ENCODE measurements around the gene ASB14.

ASB14 gene

GRCh38 chr3:57261929-57262328 is 30.6 kb downstream of the ASB14 start:
- Histone ChIP-seq H4K8ac (ENCODE audit: low read depth, low read length) (no peak overlapping the region), H3K4me3 (ENCODE audit: low read depth, low read length) (no peak overlapping the region), H3K4ac (ENCODE audit: low read depth, low read length) (no peak overlapping the region), H2AFZ (ENCODE audit: insufficient read depth, low read length, poor library complexity) (no peak overlapping the region), H4K12ac (ENCODE audit: low read depth, low read length) (no peak overlapping the region), H3K27me3 (ENCODE audit: insufficient read depth, low read length) (no peaks in the 10 kb centered on the region), H3K27ac (ENCODE audit: low read depth, low read length) (no peak overlapping the region), H3K18ac (ENCODE audit: low read length) (no peak overlapping the region), H3K4me1 (ENCODE audit: control insufficient read depth in 1 of 2, insufficient read depth in 2 of 2, low read length in 2 of 2) (no peaks in the 10 kb centered on the region), H2BK120ac (ENCODE audit: insufficient read depth, low read length, poor library complexity) (no peak overlapping the region), H3K14ac (ENCODE audit: low read length) (no peak overlapping the region), H2BK12ac (ENCODE audit: low read length) (no peak overlapping the region), H2BK5ac (ENCODE audit: low read depth, low read length, poor library complexity) (no peak overlapping the region), H3K23ac (ENCODE audit: low read length) (no peak overlapping the region), H3K79me2 (ENCODE audit: control insufficient read depth, insufficient read depth, low read length, poor library complexity) (no peaks in the 10 kb centered on the region), H4K91ac (ENCODE audit: low read depth, low read length) (no peak overlapping the region), H2AK5ac (ENCODE audit: low read length) (no peak overlapping the region), H3K36me3 (ENCODE audit: control insufficient read depth in 1 of 2, insufficient read depth in 2 of 2, low read length in 2 of 2) (peaks cover 7 to 13% of the 10 kb centered on the region in 2 experiments), H3K79me1 (ENCODE audit: low read length) (no peaks in the 10 kb centered on the region), H3K9me3 (ENCODE audit: insufficient read depth, low read depth, low read length) (no peaks in the 10 kb centered on the region), H3K9ac (ENCODE audit: low read length) (no peak overlapping the region), H3K4me2 (ENCODE audit: low read length) (no peak overlapping the region)
- WGBS (ENCODE audit: extremely low coverage, insufficient coverage, insufficient read length): no CpG with 5 or more reads among the region's 3 CpGs
- DNase-seq: no peak

GRCh38 chr3:57261119-57261518 is 31.4 kb downstream of the ASB14 start:
- Histone ChIP-seq H4K91ac (ENCODE audit: low read depth, low read length) (no peak overlapping the region), H2AK5ac (ENCODE audit: low read length) (no peak overlapping the region), H3K27me3 (ENCODE audit: insufficient read depth, low read length) (no peaks in the 10 kb centered on the region), H4K12ac (ENCODE audit: low read depth, low read length) (no peak overlapping the region), H3K18ac (ENCODE audit: low read length) (no peak overlapping the region), H3K4me3 (ENCODE audit: low read depth, low read length) (no peak overlapping the region), H3K9ac (ENCODE audit: low read length) (no peak overlapping the region), H2BK120ac (ENCODE audit: insufficient read depth, low read length, poor library complexity) (no peak overlapping the region), H3K36me3 (ENCODE audit: control insufficient read depth in 1 of 2, insufficient read depth in 2 of 2, low read length in 2 of 2) (peaks cover 7 to 14% of the 10 kb centered on the region in 2 experiments), H3K4me2 (ENCODE audit: low read length) (no peak overlapping the region), H3K4ac (ENCODE audit: low read depth, low read length) (no peak overlapping the region), H2AFZ (ENCODE audit: insufficient read depth, low read length, poor library complexity) (no peak overlapping the region), H4K8ac (ENCODE audit: low read depth, low read length) (no peak overlapping the region), H3K4me1 (ENCODE audit: control insufficient read depth in 1 of 2, insufficient read depth in 2 of 2, low read length in 2 of 2) (no peaks in the 10 kb centered on the region), H3K27ac (ENCODE audit: low read depth, low read length) (no peak overlapping the region), H2BK5ac (ENCODE audit: low read depth, low read length, poor library complexity) (no peak overlapping the region), H3K79me1 (ENCODE audit: low read length) (no peaks in the 10 kb centered on the region), H3K23ac (ENCODE audit: low read length) (no peak overlapping the region), H2BK12ac (ENCODE audit: low read length) (no peak overlapping the region), H3K14ac (ENCODE audit: low read length) (no peak overlapping the region), H3K79me2 (ENCODE audit: control insufficient read depth, insufficient read depth, low read length, poor library complexity) (no peaks in the 10 kb centered on the region), H3K9me3 (ENCODE audit: insufficient read depth, low read depth, low read length) (no peaks in the 10 kb centered on the region)
- no peak for DNase-seq
- WGBS (ENCODE audit: extremely low coverage, insufficient coverage, insufficient read length): no CpG with 5 or more reads among the region's 4 CpGs

DNA sequence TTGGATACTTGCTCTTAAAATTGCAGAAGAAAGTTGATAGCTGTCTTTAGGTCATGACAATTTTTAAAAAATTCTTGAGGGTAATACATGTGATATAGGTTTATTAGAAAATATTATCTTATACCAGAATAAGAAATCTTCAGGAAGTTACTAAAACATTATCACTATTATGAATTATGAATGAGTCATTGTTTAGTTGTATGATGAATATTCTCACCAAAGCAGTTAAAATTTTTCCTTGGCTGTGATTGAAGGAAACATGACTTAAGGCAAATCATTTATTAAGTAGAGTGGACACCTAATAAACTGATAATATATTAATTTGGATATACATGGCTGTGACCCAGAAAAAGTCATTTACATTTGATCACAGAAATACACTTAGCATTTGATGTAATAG is 34.8 kb downstream of the ASB14 start:
- H2BK12ac ChIP-seq (ENCODE audit: low read length): no peak overlapping the region
- H3K9ac ChIP-seq (ENCODE audit: low read length): no peak overlapping the region
- no peak overlapping the region for H3K4me2 ChIP-seq (ENCODE audit: low read length)
- H4K8ac ChIP-seq (ENCODE audit: low read depth, low read length): no peak overlapping the region
- H3K79me1 ChIP-seq (ENCODE audit: low read length): no peaks in the 10 kb centered on the region
- no peak overlapping the region for H3K27ac ChIP-seq (ENCODE audit: low read depth, low read length)
- no peaks in the 10 kb centered on the region for H3K4me1 ChIP-seq (ENCODE audit: control insufficient read depth in 1 of 2, insufficient read depth in 2 of 2, low read length in 2 of 2)
- H3K79me2 ChIP-seq (ENCODE audit: control insufficient read depth, insufficient read depth, low read length, poor library complexity): no peaks in the 10 kb centered on the region
- no peak overlapping the region for H4K91ac ChIP-seq (ENCODE audit: low read depth, low read length)
- no peak overlapping the region for H2BK120ac ChIP-seq (ENCODE audit: insufficient read depth, low read length, poor library complexity)
- no peak overlapping the region for H3K4ac ChIP-seq (ENCODE audit: low read depth, low read length)
- H3K4me3 ChIP-seq (ENCODE audit: low read depth, low read length): no peak overlapping the region
- no peak overlapping the region for H2AK5ac ChIP-seq (ENCODE audit: low read length)
- H3K14ac ChIP-seq (ENCODE audit: low read length): no peak overlapping the region
- DNase-seq: no peak
- H3K23ac ChIP-seq (ENCODE audit: low read length): no peak overlapping the region
- peaks cover 7 to 13% of the 10 kb centered on the region in 2 experiments for H3K36me3 ChIP-seq (ENCODE audit: control insufficient read depth in 1 of 2, insufficient read depth in 2 of 2, low read length in 2 of 2)
- H3K27me3 ChIP-seq (ENCODE audit: insufficient read depth, low read length): no peaks in the 10 kb centered on the region
- no peak overlapping the region for H3K18ac ChIP-seq (ENCODE audit: low read length)
- H2BK5ac ChIP-seq (ENCODE audit: low read depth, low read length, poor library complexity): no peak overlapping the region
- no peaks in the 10 kb centered on the region for H3K9me3 ChIP-seq (ENCODE audit: insufficient read depth, low read depth, low read length)
- no peak overlapping the region for H4K12ac ChIP-seq (ENCODE audit: low read depth, low read length)
- H2AFZ ChIP-seq (ENCODE audit: insufficient read depth, low read length, poor library complexity): no peak overlapping the region

DNA sequence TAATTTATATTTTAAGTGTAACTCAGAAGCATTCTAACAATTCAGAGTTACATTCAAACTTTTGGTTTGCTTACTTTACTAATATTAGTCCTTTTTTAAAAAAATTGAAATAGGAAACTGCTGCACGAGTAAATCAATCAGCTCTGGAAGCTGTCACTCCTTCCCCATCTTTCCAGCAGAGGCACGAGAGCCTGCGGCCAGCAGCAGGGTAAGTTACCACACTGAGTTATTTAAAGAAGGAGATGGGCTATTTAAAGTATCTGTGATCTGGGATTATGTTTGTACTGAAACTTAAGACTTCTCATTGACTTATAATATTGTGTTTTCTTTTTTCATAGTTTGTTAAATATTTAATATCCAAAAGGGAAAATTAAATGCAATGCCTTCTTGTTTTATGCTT is 35.6 kb downstream of the ASB14 start:
- WGBS (ENCODE audit: extremely low coverage, insufficient coverage, insufficient read length): no CpG with 5 or more reads among the region's 3 CpGs
- no peaks in the 10 kb centered on the region for H3K27me3 ChIP-seq (ENCODE audit: insufficient read depth, low read length)
- no peak overlapping the region for H4K12ac ChIP-seq (ENCODE audit: low read depth, low read length)

More for the DNA sequence above, 35.6 kb downstream of the ASB14 start:
- Histone ChIP-seq H4K8ac (ENCODE audit: low read depth, low read length) (no peak overlapping the region), H2AK5ac (ENCODE audit: low read length) (no peak overlapping the region), H3K36me3 (ENCODE audit: control insufficient read depth in 1 of 2, insufficient read depth in 2 of 2, low read length in 2 of 2) (peaks cover 7 to 13% of the 10 kb centered on the region in 2 experiments), H2AFZ (ENCODE audit: insufficient read depth, low read length, poor library complexity) (no peak overlapping the region), H3K27ac (ENCODE audit: low read depth, low read length) (no peak overlapping the region), H3K9ac (ENCODE audit: low read length) (no peak overlapping the region), H2BK12ac (ENCODE audit: low read length) (no peak overlapping the region), H3K4me1 (ENCODE audit: control insufficient read depth in 1 of 2, insufficient read depth in 2 of 2, low read length in 2 of 2) (no peaks in the 10 kb centered on the region), H3K4ac (ENCODE audit: low read depth, low read length) (no peak overlapping the region), H3K4me3 (ENCODE audit: low read depth, low read length) (no peak overlapping the region), H3K79me2 (ENCODE audit: control insufficient read depth, insufficient read depth, low read length, poor library complexity) (no peaks in the 10 kb centered on the region), H3K18ac (ENCODE audit: low read length) (no peak overlapping the region), H3K79me1 (ENCODE audit: low read length) (no peaks in the 10 kb centered on the region), H2BK5ac (ENCODE audit: low read depth, low read length, poor library complexity) (no peak overlapping the region), H3K9me3 (ENCODE audit: insufficient read depth, low read depth, low read length) (no peaks in the 10 kb centered on the region), H3K4me2 (ENCODE audit: low read length) (no peak overlapping the region), H3K23ac (ENCODE audit: low read length) (no peak overlapping the region), H4K91ac (ENCODE audit: low read depth, low read length) (no peak overlapping the region), H2BK120ac (ENCODE audit: insufficient read depth, low read length, poor library complexity) (no peak overlapping the region), H3K14ac (ENCODE audit: low read length) (no peak overlapping the region)
- DNase-seq: no peak
